Measurements from ENCODE around the gene MAP3K2. TPM values are rescaled to one million over a fixed set of nuclear protein-coding genes. Genes with fewer than 3 reads are reported as not detected.

MAP3K2 gene
- total and polyA plus RNA-seq, 9 donors: 10.8 to 28.4 (median 16.2) TPM

- Histone ChIP-seq H3K4me3 (ENCODE audit: low read length) (no peak overlapping the region), H3K9me3 (replicated peaks; ENCODE audit: control insufficient read depth, low read depth, low read length) (no peaks in the 10 kb centered on the region), H3K27ac (ENCODE audit: low read length) (no peak overlapping the region), H3K4me1 (ENCODE audit: control insufficient read depth, insufficient read depth, low read length) (peaks cover 12% of the 10 kb centered on the region), H3K36me3 (ENCODE audit: control insufficient read depth, insufficient read depth, low read length) (no peaks in the 10 kb centered on the region), H3K27me3 (ENCODE audit: control insufficient read depth, insufficient read depth, low read length) (peaks cover 22% of the 10 kb centered on the region)
- DNase-seq: no peak
- 74% methylated on average over 5 of the region's 7 CpGs for WGBS (ENCODE audit: insufficient coverage)
These were observed 39.7 kb upstream of the MAP3K2 start for GRCh38 chr2:127427376-127428056.

- Histone ChIP-seq H3K9me3 (replicated peaks; ENCODE audit: control insufficient read depth, low read depth, low read length) (no peaks in the 10 kb centered on the region), H3K4me1 (ENCODE audit: control insufficient read depth, insufficient read depth, low read length) (peaks cover 15% of the 10 kb centered on the region), H3K27ac (ENCODE audit: low read length) (no peak overlapping the region), H3K36me3 (ENCODE audit: control insufficient read depth, insufficient read depth, low read length) (no peaks in the 10 kb centered on the region), H3K4me3 (ENCODE audit: low read length) (no peak overlapping the region), H3K27me3 (ENCODE audit: control insufficient read depth, insufficient read depth, low read length) (peaks cover 30% of the 10 kb centered on the region)
- WGBS (ENCODE audit: insufficient coverage): 83% methylated on average over 8 of the region's 10 CpGs
- no peak for DNase-seq
These were observed 39.0 kb upstream of the MAP3K2 start for GRCh38 chr2:127426501-127427354.

DNA sequence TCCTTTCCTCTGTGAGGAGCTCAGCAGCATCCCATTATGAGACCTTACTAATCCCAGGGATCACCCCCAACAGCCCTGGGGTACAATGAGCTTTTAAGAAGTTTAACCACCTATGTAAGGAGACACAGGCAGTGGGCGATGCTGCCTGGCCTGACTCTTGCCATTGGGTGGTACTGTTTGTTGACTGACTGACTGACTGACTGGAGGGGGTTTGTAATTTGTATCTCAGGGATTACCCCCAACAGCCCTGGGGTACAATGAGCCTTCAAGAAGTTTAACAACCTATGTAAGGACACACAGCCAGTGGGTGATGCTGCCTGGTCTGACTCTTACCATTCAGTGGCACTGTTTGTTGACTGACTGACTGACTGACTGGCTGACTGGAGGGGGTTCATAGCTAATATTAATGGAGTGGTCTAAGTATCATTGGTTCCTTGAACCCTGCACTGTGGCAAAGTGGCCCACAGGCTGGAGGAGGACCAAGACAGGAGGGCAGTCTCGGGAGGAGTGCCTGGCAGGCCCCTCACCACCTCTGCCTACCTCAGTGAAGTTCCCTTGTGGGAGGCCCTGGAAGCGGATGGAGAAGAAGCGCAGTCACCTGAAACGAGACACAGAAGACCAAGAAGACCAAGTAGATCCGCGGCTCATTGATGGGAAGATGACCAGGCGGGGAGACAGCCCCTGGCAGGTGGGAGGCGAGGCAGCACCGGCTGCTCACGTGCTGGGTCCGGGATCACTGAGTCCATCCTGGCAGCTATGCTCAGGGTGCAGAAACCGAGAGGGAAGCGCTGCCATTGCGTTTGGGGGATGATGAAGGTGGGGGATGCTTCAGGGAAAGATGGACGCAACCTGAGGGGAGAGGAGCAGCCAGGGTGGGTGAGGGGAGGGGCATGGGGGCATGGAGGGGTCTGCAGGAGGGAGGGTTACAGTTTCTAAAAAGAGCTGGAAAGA lies 38.0 kb upstream of the MAP3K2 start:
- Histone ChIP-seq H3K27me3 (ENCODE audit: control insufficient read depth, insufficient read depth, low read length) (peaks cover 39% of the 10 kb centered on the region), H3K36me3 (ENCODE audit: control insufficient read depth, insufficient read depth, low read length) (no peaks in the 10 kb centered on the region), H3K4me1 (ENCODE audit: control insufficient read depth, insufficient read depth, low read length) (peaks cover 15% of the 10 kb centered on the region), H3K9me3 (replicated peaks; ENCODE audit: control insufficient read depth, low read depth, low read length) (no peaks in the 10 kb centered on the region), H3K4me3 (ENCODE audit: low read length) (no peak overlapping the region), H3K27ac (ENCODE audit: low read length) (no peak overlapping the region)
- 84% methylated on average over 11 of the region's 16 CpGs for WGBS (ENCODE audit: insufficient coverage)
- no peak for DNase-seq

- Histone ChIP-seq H3K36me3 (ENCODE audit: control insufficient read depth, insufficient read depth, low read length) (no peaks in the 10 kb centered on the region), H3K9me3 (replicated peaks; ENCODE audit: control insufficient read depth, low read depth, low read length) (no peaks in the 10 kb centered on the region), H3K27ac (ENCODE audit: low read length) (no peak overlapping the region), H3K4me1 (ENCODE audit: control insufficient read depth, insufficient read depth, low read length) (peaks cover 15% of the 10 kb centered on the region), H3K4me3 (ENCODE audit: low read length) (no peak overlapping the region), H3K27me3 (ENCODE audit: control insufficient read depth, insufficient read depth, low read length) (peaks cover 41% of the 10 kb centered on the region)
- WGBS (ENCODE audit: insufficient coverage): 78% methylated on average over 10 of the region's 13 CpGs
- DNase-seq: no peak
These were observed 37.1 kb upstream of the MAP3K2 start for GRCh38 chr2:127424598-127425520.

DNA sequence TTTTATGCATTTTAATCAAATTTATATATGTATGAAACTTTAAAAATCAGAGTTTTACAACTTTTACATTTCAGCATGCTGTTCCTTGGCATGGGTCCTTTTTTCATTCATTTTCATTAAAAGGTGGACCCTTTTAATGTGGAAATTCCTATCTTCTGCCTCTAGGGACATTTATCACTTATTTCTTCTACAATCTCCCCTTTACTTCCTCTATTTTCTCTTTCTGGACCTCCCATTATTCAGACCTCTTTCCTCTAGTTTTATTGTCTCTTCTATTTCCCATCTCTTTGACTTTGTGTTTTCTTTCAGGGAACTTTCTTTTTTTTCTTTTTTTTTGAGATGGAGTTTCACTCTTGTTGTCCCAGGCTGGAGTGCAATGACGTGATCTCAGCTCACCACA lies 36.1 kb upstream of the MAP3K2 start:
- H3K36me3 ChIP-seq (ENCODE audit: control insufficient read depth, insufficient read depth, low read length): no peaks in the 10 kb centered on the region
- H3K9me3 ChIP-seq (replicated peaks; ENCODE audit: control insufficient read depth, low read depth, low read length): no peaks in the 10 kb centered on the region
- peaks cover 41% of the 10 kb centered on the region for H3K27me3 ChIP-seq (ENCODE audit: control insufficient read depth, insufficient read depth, low read length)
- DNase-seq: no peak
- no peak overlapping the region for H3K4me3 ChIP-seq (ENCODE audit: low read length)
- no peak overlapping the region for H3K27ac ChIP-seq (ENCODE audit: low read length)
- WGBS (ENCODE audit: insufficient coverage): 17% methylated on average over 1 of the region's 1 CpG
- peaks cover 15% of the 10 kb centered on the region for H3K4me1 ChIP-seq (ENCODE audit: control insufficient read depth, insufficient read depth, low read length)

- Histone ChIP-seq H3K4me1 (ENCODE audit: control insufficient read depth, insufficient read depth, low read length) (peaks cover 15% of the 10 kb centered on the region), H3K27ac (ENCODE audit: low read length) (no peak overlapping the region), H3K27me3 (ENCODE audit: control insufficient read depth, insufficient read depth, low read length) (peaks cover 41% of the 10 kb centered on the region), H3K36me3 (ENCODE audit: control insufficient read depth, insufficient read depth, low read length) (no peaks in the 10 kb centered on the region), H3K9me3 (replicated peaks; ENCODE audit: control insufficient read depth, low read depth, low read length) (no peaks in the 10 kb centered on the region), H3K4me3 (ENCODE audit: low read length) (peak overlapping the region; percentile 21)
- no peak for DNase-seq
- WGBS (ENCODE audit: insufficient coverage): 1% methylated on average over 24 of the region's 29 CpGs
These were observed 35.7 kb upstream of the MAP3K2 start for GRCh38 chr2:127423478-127423843.

DNA sequence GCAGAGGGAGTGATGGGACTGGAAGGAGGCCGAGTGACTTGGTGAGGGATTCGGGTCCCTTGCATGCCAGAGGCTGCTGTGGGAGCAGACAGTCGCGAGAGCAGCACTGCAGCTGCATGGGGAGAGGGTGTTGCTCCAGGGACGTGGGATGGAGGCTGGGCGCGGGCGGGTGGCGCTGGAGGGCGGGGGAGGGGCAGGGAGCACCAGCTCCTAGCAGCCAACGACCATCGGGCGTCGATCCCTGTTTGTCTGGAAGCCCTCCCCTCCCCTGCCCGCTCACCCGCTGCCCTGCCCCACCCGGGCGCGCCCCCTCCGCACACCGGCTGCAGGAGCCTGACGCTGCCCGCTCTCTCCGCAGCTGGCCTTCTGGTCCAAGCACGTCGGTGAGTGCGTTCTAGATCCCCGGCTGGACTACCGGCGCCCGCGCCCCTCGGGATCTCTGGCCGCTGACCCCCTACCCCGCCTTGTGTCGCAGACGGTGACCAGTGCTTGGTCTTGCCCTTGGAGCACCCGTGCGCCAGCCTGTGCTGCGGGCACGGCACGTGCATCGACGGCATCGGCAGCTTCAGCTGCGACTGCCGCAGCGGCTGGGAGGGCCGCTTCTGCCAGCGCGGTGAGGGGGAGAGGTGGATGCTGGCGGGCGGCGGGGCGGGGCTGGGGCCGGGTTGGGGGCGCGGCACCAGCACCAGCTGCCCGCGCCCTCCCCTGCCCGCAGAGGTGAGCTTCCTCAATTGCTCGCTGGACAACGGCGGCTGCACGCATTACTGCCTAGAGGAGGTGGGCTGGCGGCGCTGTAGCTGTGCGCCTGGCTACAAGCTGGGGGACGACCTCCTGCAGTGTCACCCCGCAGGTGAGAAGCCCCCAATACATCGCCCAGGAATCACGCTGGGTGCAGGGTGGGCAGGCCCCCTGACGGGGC lies 35.0 kb upstream of the MAP3K2 start:
- WGBS (ENCODE audit: insufficient coverage): 2% methylated on average over 64 of the region's 73 CpGs
- Histone ChIP-seq H3K4me3 (ENCODE audit: low read length) (peak overlapping the region; percentile 21), H3K27ac (ENCODE audit: low read length) (no peak overlapping the region), H3K4me1 (ENCODE audit: control insufficient read depth, insufficient read depth, low read length) (peaks cover 15% of the 10 kb centered on the region), H3K36me3 (ENCODE audit: control insufficient read depth, insufficient read depth, low read length) (no peaks in the 10 kb centered on the region), H3K9me3 (replicated peaks; ENCODE audit: control insufficient read depth, low read depth, low read length) (no peaks in the 10 kb centered on the region), H3K27me3 (ENCODE audit: control insufficient read depth, insufficient read depth, low read length) (peaks cover 41% of the 10 kb centered on the region)
- no peak for DNase-seq

DNA sequence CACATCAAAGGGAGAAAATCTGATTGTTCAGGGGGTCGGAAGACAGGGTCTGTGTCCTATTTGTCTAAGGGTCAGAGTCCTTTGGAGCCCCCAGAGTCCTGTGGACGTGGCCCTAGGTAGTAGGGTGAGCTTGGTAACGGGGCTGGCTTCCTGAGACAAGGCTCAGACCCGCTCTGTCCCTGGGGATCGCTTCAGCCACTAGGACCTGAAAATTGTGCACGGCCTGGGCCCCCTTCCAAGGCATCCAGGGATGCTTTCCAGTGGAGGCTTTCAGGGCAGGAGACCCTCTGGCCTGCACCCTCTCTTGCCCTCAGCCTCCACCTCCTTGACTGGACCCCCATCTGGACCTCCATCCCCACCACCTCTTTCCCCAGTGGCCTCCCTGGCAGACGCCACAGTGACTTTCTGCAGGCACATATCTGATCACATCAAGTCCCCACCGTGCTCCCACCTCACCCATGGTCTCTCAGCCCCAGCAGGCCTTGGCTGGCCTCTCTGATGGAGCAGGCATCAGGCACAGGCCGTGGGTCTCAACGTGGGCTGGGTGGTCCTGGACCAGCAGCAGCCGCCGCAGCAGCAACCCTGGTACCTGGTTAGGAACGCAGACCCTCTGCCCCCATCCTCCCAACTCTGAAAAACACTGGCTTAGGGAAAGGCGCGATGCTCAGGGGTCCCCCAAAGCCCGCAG lies 34.2 kb upstream of the MAP3K2 start:
- no peak overlapping the region for H3K4me3 ChIP-seq (ENCODE audit: low read length)
- no peak overlapping the region for H3K27ac ChIP-seq (ENCODE audit: low read length)
- H3K27me3 ChIP-seq (ENCODE audit: control insufficient read depth, insufficient read depth, low read length): peaks cover 47% of the 10 kb centered on the region
- no peaks in the 10 kb centered on the region for H3K36me3 ChIP-seq (ENCODE audit: control insufficient read depth, insufficient read depth, low read length)
- 65% methylated on average over 7 of the region's 16 CpGs for WGBS (ENCODE audit: insufficient coverage)
- H3K4me1 ChIP-seq (ENCODE audit: control insufficient read depth, insufficient read depth, low read length): peaks cover 15% of the 10 kb centered on the region
- no peaks in the 10 kb centered on the region for H3K9me3 ChIP-seq (replicated peaks; ENCODE audit: control insufficient read depth, low read depth, low read length)
- DNase-seq: no peak

Data from muscle of leg (tissue), 11 donors.